ENCODE measurements around the gene MMP3.
A peak's percentile ranks its signal among the peaks of the same experiment; 100 is the strongest.
"Not testable (repeated sequence)": the region's sequence is repeated elsewhere in the genome, so short reads cannot be mapped to it uniquely, and the experiment has no call there.

Gene MMP3

DNA sequence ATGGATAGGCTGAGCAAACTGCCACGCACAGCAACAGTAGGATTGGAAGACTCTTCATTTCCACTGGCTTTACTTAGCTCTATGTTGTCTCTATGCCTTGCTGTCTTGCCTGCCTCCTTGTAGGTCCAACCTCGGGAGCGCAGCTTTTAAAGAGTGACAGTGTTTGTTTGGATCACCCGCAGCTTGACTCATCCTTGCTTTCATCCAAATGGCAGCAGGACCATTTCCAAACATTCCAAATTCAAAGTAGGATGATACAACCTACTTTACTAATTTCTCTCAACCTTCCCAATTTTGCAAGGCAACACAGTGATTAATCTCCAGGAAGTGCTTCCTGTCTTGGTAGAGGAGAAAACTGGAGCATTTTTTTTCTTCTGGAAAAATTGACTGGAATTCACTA lies at the start of gene MMP3:
Gene MMP3, minus strand, starts transcription at position 121 of the 400 bp plus-strand sequence. Its CDS starts 63 bp downstream, at position 58.
- no peak for DNase-seq

DNA sequence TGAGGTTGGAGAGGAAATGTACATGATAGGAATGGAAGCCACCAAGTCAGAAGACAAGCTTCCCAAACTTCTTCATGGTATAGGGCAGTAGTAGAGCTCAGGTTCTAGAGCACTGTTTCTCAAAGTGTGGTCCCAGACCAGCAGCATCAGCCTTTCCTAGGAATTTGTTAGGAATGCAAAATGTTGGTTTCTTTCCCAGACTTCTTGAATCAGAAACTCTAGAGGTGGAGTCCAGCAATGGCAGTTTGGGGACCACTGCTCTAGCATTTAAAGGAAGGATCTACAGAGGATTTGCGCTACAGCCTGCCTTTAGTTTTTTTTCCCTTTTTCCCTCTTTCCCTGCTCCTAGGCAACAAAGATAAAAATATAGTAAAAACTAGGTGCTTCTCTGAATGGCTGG lies 48.3 kb upstream of the MMP3 start:
- no peak for DNase-seq

DNA sequence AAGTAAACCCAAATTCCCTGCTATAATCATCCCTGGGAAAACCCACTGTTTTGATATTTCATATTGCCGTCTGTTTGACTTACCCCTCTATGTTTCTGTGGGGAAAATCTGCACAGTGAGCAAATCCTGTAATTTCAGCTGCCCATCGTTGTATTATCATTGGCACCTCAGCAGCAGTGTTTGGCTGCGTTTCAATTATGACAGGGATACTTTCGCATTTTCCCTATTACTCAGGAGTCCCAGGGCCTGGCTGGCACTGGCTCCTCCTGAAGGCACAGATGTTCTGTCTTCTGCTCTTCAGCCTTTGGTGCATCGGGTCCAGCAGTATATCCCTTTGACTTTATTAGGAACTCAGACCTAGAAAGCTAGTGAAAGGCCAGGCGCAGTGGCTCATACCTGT lies 43.6 kb upstream of the MMP3 start:
- DNase-seq, result no peak

DNA sequence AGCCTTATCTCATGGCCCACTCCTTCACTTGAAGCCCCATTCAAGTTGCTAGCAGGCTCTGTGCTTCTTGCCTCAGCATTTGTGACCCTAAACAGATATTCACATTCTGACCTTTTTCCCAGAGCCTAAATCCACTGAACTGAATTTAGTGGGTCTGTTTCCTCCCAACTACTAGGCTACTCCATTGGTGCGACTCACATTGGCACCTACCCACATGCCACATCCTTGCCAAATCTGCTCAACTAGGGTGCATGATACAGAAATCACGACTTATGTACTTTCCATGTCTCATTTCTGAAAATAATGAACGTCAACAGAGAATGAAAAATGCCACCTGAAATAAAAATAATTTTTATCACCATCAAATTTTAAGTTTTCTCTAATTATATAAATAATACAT lies 39.7 kb upstream of the MMP3 start:
- DNase-seq, result no peak

DNA sequence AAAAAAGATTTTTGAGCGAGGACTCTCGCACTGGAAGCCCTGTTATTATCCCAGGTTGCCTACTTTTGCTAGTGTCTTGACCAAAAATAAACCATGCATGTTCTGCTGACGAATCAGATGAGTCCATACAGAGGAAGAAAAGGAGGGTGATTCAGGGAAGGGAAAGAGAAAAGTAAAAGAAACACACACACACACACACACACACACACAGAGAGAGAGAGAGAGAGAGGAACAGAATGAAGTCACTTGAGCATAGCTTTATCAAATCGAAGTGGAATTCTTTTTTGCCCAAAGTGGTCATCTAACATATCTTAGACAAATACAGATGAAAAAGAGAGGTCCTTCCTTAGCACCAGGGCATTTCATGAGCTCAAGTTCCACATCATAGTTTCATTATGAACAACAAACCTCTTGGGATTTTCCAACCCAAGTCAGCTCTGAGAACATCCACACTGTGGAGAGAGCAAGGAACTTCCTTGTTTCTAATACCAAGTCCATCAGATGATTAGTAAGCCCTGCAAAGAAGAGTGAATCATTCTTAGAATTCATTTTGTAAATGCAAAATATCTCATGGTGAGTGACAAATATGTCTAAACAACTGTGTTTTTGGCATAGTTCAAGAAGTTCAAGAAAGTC lies 39.1 kb upstream of the MMP3 start:
- DNase-seq, result peak; percentile 90

DNA sequence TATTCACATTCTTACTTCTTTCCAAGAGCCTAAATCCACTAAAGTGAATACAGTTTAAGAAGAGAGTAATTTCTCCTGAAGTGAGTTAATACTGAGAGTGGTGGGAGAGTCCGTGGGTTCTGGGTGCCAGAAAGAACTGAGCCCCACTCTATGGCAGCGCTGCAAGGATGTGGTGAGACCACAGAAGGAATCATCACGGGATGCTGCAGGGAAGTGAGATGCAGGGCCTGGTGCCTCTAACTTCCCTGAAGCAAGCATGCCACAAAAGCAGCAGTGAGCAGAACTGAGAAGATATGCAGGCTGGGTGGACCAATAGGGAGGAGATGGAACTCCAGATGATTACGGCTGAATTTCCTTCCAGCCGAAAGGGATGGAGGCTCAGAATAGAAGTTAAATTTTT lies 36.4 kb upstream of the MMP3 start:
- peak; percentile 49 for DNase-seq

DNA sequence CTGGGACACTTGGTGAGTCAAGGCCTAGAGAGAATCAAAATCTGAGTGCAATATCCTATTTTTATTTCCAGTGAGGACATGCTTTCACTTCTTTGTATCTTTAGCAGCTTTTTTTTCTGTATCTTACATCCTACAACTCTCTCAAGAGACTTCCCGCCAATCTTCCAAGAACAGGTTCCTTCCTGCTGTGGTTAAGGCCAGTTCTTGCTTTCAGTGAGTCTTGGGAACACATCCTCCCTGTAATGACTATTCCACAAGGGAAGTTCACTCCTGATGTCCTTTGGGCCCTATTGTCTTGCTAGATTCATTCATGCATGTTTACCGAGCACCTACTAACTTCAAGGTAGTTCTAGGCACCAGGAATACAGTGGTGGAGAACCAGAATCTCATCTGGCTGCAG lies 35.2 kb upstream of the MMP3 start:
- DNase-seq, result no peak

DNA sequence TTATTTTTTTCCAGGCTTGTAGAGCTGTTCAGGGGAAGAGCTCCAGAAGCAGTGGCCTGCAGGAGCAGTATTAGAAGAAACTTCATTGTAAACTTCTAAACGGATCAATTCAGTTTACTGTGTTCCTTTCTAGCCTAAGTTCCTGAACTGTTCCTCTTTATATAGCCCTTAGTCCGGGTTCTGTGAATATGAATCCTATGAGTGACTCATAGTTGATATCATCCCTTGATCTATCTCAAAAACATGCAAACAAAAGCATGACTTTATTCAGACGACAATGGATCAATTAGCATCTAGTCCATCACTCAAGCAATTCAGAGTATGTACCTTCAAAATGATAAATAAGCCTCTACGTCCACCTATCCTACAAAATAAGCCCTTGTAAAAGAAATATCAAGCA lies 31.4 kb upstream of the MMP3 start, which contains the start of gene MMP12:
Gene MMP12, minus strand, starts transcription at position 131 of the 400 bp plus-strand sequence. Its CDS starts 45 bp downstream, at position 86.
- DNase-seq, result no peak

DNA sequence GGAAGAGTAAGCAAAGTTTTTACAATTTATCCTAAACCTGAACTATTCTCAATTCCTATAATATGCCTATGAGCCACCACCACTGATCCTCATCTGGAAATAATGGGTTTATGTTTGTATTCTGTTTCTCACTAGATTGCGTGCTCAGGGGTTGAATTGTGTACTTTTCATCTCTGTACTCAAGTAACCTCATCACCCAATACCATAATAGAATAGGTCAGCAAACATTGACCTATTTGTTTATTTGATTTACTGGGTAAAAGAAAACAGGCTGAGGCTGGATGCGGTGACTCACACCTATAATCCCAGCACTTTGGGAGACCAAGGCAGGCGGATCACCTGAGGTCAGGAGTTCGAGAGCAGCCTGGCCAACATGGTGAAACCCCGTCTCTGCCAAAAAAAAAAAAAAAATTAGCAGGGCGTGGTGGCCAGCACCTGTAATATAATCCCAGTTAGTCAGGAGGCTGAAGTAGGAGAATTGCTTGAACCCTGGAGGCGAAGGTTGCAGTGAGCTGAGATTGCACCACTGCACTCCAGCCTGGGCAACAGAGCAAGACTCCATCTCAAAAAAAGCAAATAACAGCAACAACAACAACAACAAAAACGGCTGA lies 26.1 kb upstream of the MMP3 start:
- not testable (repeated sequence) for DNase-seq

DNA sequence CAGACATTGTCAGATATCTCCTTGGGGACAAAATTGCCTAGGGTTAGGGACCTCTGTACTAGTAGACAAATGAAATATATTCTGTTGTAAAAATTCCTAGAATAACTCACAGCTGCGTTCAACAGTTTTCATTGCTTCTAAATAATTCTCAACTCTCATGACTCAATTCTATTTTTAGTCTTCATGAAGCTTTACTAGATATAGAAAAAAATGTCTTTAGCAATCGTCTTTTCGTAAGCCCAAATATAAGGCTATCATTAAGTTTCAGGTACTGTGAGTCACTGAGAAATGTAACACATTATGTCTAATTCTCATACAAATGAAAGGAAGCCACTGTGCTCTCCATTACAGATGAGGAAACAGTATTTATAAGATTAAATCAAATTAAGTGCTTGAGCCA lies 24.9 kb upstream of the MMP3 start:
- DNase-seq, result no peak

DNA sequence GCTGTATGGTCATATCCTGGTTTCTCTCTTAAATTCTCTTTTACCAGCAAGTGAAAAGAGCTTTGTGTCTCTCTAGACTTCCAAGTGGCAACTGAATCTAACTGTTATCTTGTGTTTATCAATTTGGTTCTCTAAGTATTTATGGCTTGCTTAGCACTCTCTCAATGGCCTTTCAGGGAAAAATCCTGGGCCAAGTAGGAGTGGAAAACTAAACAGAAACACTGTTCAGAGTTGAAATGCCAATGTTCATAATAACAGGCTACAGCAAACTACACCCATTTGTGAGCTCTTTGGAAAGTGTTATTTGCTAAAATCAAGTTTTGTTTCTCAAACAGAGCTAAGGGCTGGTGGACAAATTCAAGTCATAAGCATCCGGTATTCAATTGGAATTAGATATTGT lies 21.3 kb upstream of the MMP3 start:
- no peak for DNase-seq

DNA sequence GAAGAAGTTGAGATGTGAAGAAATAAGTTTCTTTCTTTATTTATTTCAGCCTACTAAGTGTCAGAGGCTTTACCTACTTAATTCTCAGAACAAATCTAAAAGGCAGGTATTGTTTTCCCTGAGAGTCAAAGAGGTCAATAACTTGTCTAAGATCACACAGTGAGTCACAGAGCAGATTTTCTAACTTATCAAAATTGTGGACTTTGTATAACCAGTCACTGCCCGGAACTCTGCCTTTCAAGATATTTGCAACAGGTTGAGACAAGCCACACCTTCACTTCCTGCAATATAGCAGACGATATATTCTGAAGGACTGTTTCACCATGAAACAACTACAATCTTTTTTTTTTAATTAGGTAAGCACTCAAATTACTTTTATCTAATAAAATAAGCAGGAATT lies 10.5 kb upstream of the MMP3 start:
- no peak for DNase-seq

DNA sequence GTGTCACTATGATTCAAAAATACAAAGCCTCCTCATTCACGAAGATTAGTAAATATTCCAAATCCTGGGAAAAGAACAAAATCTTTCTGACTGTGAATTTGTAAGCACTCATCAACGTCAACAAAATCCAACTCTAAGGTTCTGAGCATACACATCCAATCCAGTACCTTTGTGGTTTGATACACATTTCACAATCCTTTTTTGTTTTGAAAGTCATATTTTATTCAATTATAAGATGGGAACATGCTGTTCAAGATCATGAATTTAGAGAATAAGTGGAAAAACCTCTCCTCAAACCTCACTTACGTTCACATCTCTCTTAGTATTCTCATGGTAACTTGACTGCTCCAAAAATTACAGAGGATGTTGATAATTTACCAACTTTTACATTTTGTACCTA lies 9.6 kb upstream of the MMP3 start:
- no peak for DNase-seq

DNA sequence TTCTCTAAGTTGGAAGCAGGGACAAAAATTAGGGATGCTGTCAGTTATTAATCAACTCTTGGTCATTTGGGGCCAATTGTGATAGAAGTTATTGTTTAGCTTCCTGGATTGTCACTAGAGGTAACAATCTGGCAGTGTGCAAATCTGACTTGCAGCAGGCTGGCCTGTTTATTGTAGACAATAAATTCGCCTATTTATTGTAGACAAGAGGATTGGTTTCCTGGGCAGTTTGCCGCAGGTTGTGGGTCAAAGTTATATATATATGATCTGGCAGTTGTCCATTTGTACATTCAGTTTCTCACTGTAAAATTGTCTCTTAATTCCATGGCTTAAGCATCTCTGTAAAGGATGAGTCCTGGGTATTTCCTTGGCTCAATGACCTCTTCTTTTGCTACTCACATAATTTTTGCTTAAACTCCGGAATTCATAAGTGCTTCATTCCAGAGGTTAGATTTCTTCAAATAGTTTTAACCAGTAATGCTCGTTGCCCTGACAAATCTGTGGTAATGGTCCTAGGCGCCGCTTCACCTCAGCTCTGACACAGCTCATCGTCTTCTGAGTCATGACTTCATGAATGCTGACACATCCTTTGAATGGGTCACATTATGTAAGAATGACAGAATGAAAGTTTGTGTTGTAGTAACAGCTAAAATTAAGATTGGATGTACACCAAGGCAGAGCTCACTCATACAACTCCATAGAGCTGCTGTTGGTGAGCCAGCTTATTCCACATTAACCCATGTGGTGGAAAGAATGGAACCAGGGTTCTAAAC lies 7.8 kb upstream of the MMP3 start:
- DNase-seq, result no peak

DNA sequence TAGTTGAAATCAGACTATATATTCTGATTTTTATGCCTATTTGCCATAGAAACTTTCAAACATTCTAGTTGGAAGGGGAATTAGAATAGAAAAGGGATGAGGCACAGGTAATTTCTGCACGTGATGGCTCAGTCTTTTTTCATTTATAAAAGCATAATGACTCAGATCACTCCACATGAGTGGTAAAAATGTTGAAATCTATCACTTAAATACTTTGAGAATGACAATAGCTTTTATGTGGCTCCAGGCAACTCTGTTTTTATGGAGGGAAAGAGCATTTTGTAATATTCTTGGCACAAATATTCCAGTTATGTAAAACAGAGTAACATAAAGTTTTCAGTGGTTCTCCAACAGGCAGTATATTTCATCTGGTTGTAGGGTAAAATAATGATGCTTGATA lies 5.9 kb upstream of the MMP3 start:
- no peak for DNase-seq

DNA sequence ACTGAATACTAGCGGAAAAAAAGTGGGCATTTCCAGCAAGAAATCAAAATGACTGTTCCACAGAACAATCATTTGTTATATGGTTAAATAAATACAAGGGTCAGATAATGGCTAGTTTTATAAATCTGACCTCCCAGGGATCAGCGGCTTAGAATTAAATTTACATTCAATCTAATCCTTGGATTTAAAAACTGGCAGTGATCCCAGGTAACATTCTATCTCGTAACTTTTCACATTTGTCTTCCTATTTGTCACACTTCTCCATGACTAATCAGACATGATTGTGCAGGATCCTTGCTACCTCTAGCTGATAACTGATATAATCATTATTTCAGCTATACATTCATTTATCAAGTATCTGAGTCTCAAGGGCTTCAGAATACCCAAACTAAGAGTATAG lies 2.9 kb upstream of the MMP3 start:
- no peak for DNase-seq

DNA sequence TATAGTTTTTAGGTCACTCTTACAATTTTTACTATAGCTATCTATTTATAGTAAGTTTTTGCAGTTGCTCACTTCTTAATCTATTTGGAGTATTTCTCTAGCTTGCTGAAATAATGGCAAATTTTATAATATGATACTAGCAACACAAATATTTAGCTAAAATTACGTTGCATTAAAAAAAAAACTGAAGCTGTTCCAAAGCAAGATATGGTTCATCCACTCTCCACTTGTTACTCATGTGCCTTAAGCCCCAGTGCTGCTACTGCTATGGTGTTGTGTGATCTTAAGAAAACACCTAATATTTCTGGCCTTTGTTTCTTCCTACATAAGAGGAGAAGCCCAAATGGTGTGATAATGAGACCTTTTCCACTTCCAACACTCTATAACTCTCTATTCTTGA lies 479 bp downstream of the MMP3 start:
- DNase-seq, result no peak

DNA sequence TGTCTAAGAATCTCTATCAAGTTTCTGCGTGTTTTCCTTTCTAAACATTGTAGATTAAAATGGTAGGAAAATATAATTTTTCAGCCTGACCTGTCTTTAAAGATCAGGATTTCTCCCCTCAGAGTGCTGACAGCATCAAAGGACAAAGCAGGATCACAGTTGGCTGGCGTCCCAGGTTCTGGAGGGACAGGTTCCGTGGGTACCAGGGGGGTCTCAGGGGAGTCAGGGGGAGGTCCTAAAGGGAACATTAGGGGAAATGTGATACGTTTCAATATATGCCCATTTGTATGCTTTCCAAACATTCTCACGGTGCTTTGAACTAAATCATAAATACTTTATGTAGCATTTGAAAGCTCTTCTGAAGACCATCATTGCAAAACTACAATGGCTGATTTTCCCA lies 3.4 kb downstream of the MMP3 start:
- no peak for DNase-seq

DNA sequence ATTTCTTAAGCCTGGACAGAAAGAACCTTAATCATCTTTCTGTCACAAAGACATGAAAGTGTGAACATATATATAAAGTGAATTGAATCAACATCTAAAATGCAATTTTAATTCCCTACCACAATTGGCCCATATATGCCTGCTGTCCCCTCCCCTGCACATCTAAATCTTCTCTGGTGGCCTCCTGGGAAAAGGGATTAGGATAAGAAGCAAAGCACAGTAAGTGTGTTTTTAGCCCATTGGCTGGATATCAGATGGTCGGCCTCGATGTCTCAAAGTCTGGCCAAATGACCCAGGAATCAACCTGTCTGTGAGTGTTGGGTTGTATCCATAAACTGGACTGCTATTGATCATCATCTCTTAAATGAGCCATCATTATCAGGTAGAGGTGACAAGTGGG lies 5.8 kb downstream of the MMP3 start:
- DNase-seq, result no peak

DNA sequence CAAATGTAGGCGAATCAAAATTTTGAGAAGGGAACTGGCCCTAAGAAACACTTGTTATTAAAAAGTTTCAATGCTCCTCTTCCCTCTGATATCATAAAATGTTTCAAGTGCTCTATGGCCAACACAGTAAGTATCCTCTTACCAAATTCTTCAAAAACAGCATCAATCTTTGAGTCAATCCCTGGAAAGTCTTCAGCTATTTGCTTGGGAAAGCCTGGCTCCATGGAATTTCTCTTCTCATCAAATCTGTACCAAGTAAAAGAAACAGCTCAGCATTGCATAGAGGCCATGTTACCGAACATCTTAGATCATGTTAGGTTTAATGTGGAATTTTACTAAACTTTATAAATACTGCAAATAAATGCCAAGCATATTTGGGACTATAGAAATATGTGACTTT lies 6.3 kb downstream of the MMP3 start:
- DNase-seq, result no peak

DNA sequence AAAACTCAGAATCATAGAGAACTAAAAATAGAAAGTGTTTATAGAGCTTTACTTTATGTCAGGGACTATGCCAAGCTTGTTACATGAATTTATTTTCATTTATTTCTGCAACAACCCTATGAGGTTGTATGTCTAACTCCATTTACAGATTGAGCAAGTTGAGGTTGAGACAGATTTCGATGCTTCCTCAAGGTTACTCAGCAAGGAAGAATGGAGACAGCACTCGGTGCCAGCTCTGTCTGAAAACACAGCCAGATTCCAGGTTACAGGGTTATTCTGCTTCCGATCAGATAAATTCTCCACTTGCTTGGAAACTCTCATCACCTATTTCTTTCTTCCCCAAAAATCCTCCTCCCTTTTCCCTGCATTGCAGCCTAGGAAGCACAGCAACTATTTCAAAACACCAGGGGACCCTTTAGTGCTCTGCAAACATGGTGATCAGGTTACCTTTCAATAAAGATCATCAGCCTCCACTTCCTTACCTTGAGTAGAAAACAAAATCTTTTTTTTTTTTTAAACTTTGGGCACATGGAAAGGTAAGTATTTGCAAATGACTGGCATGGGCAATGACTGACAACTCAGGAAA lies 7.0 kb downstream of the MMP3 start:
- no peak for DNase-seq

DNA sequence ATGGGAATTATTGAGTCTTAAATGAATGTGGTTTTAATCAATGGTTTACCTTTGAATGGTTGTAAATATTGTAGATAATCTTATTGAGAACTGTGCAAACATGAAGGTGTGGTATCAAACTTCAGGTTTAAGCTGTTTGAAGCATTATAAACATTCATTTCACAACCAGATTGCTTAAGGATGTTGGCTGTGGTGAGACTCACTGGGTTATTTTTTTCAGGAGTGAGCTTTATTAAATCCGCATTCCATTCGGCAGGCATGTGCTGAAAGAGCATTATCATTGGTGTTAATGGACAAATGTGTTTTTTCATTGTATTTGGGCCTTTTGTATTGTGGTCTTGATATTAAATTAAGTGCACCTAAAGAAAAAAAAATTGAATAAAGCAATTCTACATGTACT lies 9.7 kb downstream of the MMP3 start:
- no peak for DNase-seq

DNA sequence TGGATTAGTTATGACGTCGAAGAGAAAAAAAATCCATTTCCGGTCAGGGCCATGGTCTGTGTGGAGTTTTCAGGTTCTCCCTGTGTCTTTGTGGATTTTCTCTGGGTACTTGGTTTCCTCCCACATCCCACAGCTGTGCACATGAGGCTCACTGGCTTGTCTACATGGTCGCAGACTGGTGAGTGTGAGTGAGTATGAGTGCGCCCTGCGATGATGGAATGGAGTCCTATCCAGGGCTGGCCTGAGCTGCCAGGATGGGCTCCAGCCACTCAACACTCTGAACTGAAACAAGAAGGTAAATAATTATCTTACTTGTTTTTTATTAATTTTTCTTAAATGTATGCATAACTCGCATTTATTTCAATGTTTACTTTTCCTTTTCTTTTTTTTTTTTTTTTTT lies 10.8 kb downstream of the MMP3 start:
- no peak for DNase-seq
